CD14-positive monocyte (primary cell): Measurements from ENCODE around the gene ZNF407. TPM values are rescaled to one million over a fixed set of nuclear protein-coding genes. Genes with fewer than 3 reads are reported as not detected.
"Not testable (repeated sequence)": the region's sequence is repeated elsewhere in the genome, so short reads cannot be mapped to it uniquely, and the experiment has no call there.

ENCODE experiments used
- DNase-seq, 3 donors: peaks; one replicate each; pipeline ENCODE4 v3.0.0-alpha.2; 2011 to 2022
- H2AFZ ChIP-seq: 2 replicates; pipeline ENCODE4 v1.6.0; 2012; ENCODE audit warnings: mild to moderate bottlenecking, low read depth, low read length, inconsistent platforms; ENCODE audit not compliant: insufficient read depth, poor library complexity, severe bottlenecking
- H3K27ac ChIP-seq, 2 donors: 1 replicate in 1 of 2; 2 replicates in 1 of 2; pipeline ENCODE4 v1.5.1; 2012 to 2013; ENCODE audit warnings: low read length in 2 of 2, control low read depth in 1 of 2, inconsistent platforms in 1 of 2, low read depth in 1 of 2, mild to moderate bottlenecking in 1 of 2
- H3K27me3 ChIP-seq, 2 donors: one replicate each; pipeline versions ENCODE4 v1.6.0 to v1.6.1; 2011 to 2013; ENCODE audit warnings: low read length in 2 of 2; ENCODE audit not compliant: control insufficient read depth in 2 of 2, insufficient read depth in 2 of 2
- H3K36me3 ChIP-seq, 2 donors: replicated peaks in 1 of 2; 1 replicate in 1 of 2; 2 replicates in 1 of 2; pipeline versions ENCODE4 v1.5.1 to v1.6.1; 2012 to 2013; ENCODE audit warnings: low read length in 2 of 2, control low read depth in 1 of 2, inconsistent platforms in 1 of 2, mild to moderate bottlenecking in 1 of 2; ENCODE audit not compliant: insufficient read depth in 2 of 2, control insufficient read depth in 1 of 2
- H3K4me1 ChIP-seq, 2 donors: 1 replicate in 1 of 2; 2 replicates in 1 of 2; pipeline versions ENCODE4 v1.5.1 to v1.6.1; 2012 to 2013; ENCODE audit warnings: low read length in 2 of 2, control low read depth in 1 of 2, inconsistent platforms in 1 of 2, mild to moderate bottlenecking in 1 of 2, moderate library complexity in 1 of 2; ENCODE audit not compliant: insufficient read depth in 2 of 2, control insufficient read depth in 1 of 2
- H3K4me2 ChIP-seq: replicated peaks from 2 replicates; pipeline ENCODE3; 2012; ENCODE audit warnings: low read length, moderate library complexity, mild to moderate bottlenecking; ENCODE audit not compliant: poor library complexity, severe bottlenecking; ENCODE audit errors: extremely low read depth
- H3K4me3 ChIP-seq, 3 experiments: fragments of 200-600 bp in 1 of 3; sonication (generic) in 1 of 3; replicated peaks in 1 of 3; 1 replicate in 2 of 3; 2 replicates in 1 of 3; pipeline ENCODE4 v1.5.1; 2011 to 2013; ENCODE audit warnings: low read length in 3 of 3, mild to moderate bottlenecking in 3 of 3, control low read depth in 2 of 3, low read depth in 2 of 3, inconsistent platforms in 1 of 3, moderate library complexity in 1 of 3
- H3K79me2 ChIP-seq: 2 replicates; pipeline ENCODE4 v1.6.0; 2012; ENCODE audit warnings: mild to moderate bottlenecking, control low read depth, inconsistent platforms, low read length, moderate library complexity; ENCODE audit not compliant: insufficient read depth
- H3K9ac ChIP-seq: 2 replicates; pipeline ENCODE4 v1.6.0; 2017; ENCODE audit warnings: low read length, mild to moderate bottlenecking; ENCODE audit not compliant: insufficient read depth, poor library complexity, severe bottlenecking
- H3K9me3 ChIP-seq, 2 donors: replicated peaks in 1 of 2; 1 replicate in 1 of 2; 2 replicates in 1 of 2; pipeline versions ENCODE4 v1.5.1 to v1.6.1; 2012 to 2013; ENCODE audit warnings: low read length in 2 of 2, control low read depth in 1 of 2; ENCODE audit not compliant: control insufficient read depth in 1 of 2, insufficient read depth in 1 of 2
- H4K20me1 ChIP-seq: 2 replicates; pipeline ENCODE4 v1.6.0; 2012; ENCODE audit warnings: mild to moderate bottlenecking, low read length, control low read depth, moderate library complexity; ENCODE audit not compliant: insufficient read depth
- H3K27ac Mint-ChIP-seq, 7 donors: one replicate each; pipeline ENCODE4 v1.8.0; 2020; ENCODE audit warnings: mild to moderate bottlenecking in 7 of 7, mixed read lengths in 7 of 7, moderate library complexity in 6 of 7, inconsistent platforms in 2 of 7
- H3K27me3 Mint-ChIP-seq, 3 donors: one replicate each; pipeline ENCODE4 v1.8.0; 2021 to 2022; ENCODE audit warnings: low read depth in 3 of 3, mild to moderate bottlenecking in 3 of 3, mixed read lengths in 3 of 3, moderate library complexity in 3 of 3, inconsistent platforms in 1 of 3
- H3K36me3 Mint-ChIP-seq, 2 donors: one replicate each; pipeline ENCODE4 v1.8.0; 2020; ENCODE audit warnings: mixed read lengths in 2 of 2, inconsistent platforms in 1 of 2, mild to moderate bottlenecking in 1 of 2
- H3K4me1 Mint-ChIP-seq: one replicate; pipeline ENCODE4 v1.8.0; 2020; ENCODE audit warnings: mild to moderate bottlenecking, mixed read lengths
- H3K4me3 Mint-ChIP-seq, 2 donors: one replicate each; pipeline ENCODE4 v1.8.0; 2020; ENCODE audit warnings: mild to moderate bottlenecking in 2 of 2, mixed read lengths in 2 of 2, moderate library complexity in 1 of 2
- H3K9me3 Mint-ChIP-seq, 7 donors: one replicate each; pipeline ENCODE4 v1.8.0; 2020 to 2022; ENCODE audit warnings: mixed read lengths in 7 of 7, mild to moderate bottlenecking in 6 of 7, moderate library complexity in 6 of 7, inconsistent platforms in 2 of 7
- CTCF ChIP-seq: fragments of 200-600 bp; IDR thresholded peaks from one replicate; pipeline ENCODE4 v1.8.0; 2022; ENCODE audit warnings: antibody characterized with exemption, mild to moderate bottlenecking
- WGBS: methylation state at CpG from one replicate; pipeline ENCODE4 v1.1.5; 2013; ENCODE audit warnings: missing lambda C conversion rate; ENCODE audit not compliant: insufficient coverage; 5-methylcytosine and 5-hydroxymethylcytosine counted together
- intact Hi-C, 2 donors: fragments of 100-400 bp; cut with micrococcal nuclease; formaldehyde crosslinking; loops; one replicate each; pipeline versions ENCODE4 v1.15.0 to v1.15.1; 2023
- polyA plus RNA-seq, 3 donors: library from polyadenylated mRNA; depleted of rRNA in 1 of 3; unstranded in 2 of 3; stranded (reverse) in 1 of 3; fragments of 300-500 nt in 2 of 3; fragments of >200 nt in 1 of 3; fragmentation: Illumina TruSeq in 2 of 3; gene quantifications; 1 replicate in 2 of 3; 2 replicates in 1 of 3; pipeline ENCODE4 v1.2.3, GENCODE V29; 2012 to 2021

The ZNF407 gene
- polyA plus RNA-seq, 3 donors, result 1.3 to 3.6 (median 1.6) TPM

- WGBS, result 91% methylated on average over 9 of the region's 9 CpGs
- Histone ChIP-seq H3K27ac (no peak overlapping the region), H3K4me2 (no peak overlapping the region), H3K9me3 (peaks cover 15 to 19% of the 10 kb centered on the region in 2 donors), H4K20me1 (no peaks in the 10 kb centered on the region), H3K9ac (no peak overlapping the region), H2AFZ (no peak overlapping the region), H3K4me1 (no peaks in the 10 kb centered on the region), H3K79me2 (no peaks in the 10 kb centered on the region), H3K27me3 (no peaks in the 10 kb centered on the region), H3K36me3 (no peaks in the 10 kb centered on the region), H3K4me3 (no peak overlapping the region)
- Mint-ChIP-seq H3K4me1 (no peaks in the 10 kb centered on the region), H3K9me3 (peaks cover 7 to 24% (median 11%) of the 10 kb centered on the region in 7 donors), H3K27ac (peak overlapping the region in 1 of 7 donors; percentile 41), H3K27me3 (peaks cover 8 to 11% (median 8%) of the 10 kb centered on the region in 3 donors), H3K4me3 (no peak overlapping the region), H3K36me3 (no peaks in the 10 kb centered on the region)
- DNase-seq, result no peak
- intact Hi-C loops, result no loop called here
- no peak for TF ChIP-seq CTCF
Measured at GRCh38 chr18:75083761-75084160, 486.1 kb downstream of the ZNF407 start.

GRCh38 chr18:75085676-75086075 lies 488.0 kb downstream of the ZNF407 start:
- H3K4me3 ChIP-seq, H3K27me3 ChIP-seq, H3K4me2 ChIP-seq, DNase-seq, H3K36me3 Mint-ChIP-seq, intact Hi-C loops, H3K4me3 Mint-ChIP-seq, H3K36me3 ChIP-seq, H2AFZ ChIP-seq, H3K27ac ChIP-seq, H3K9ac ChIP-seq, H3K79me2 ChIP-seq, H3K27me3 Mint-ChIP-seq, H4K20me1 ChIP-seq, H3K4me1 Mint-ChIP-seq, H3K4me1 ChIP-seq: not testable (repeated sequence)
- Mint-ChIP-seq H3K9me3 (peaks cover 6 to 23% (median 7%) of the 10 kb centered on the region in 7 donors), H3K27ac (peak overlapping the region in 1 of 7 donors; percentile 73)
- WGBS, result 98% methylated on average over 4 of the region's 8 CpGs
- H3K9me3 ChIP-seq, result peaks cover 15 to 19% of the 10 kb centered on the region in 2 donors
